ENCODE measurements around the gene NT5DC3.

The NT5DC3 gene

GRCh38 chr12:103785243-103786031 is 55.6 kb downstream of the NT5DC3 start:
- no peak for TF ChIP-seq CTCF (IDR thresholded peaks at IDR 0.05; ENCODE audit: insufficient read depth, low read length, missing control alignments)
- CTCF ChIA-PET: interaction anchor here (1.0 kb wide), 1 partner anchor 15 kb away, joined by 3 read pairs; no protein-coding TSS in a partner anchor
- POLR2A ChIA-PET: no interaction called here
- no peak overlapping the region for H3K4me3 ChIP-seq (ENCODE audit: low read depth, low read length)
- no peak for DNase-seq (ENCODE audit: low read depth, low spot score)

DNA sequence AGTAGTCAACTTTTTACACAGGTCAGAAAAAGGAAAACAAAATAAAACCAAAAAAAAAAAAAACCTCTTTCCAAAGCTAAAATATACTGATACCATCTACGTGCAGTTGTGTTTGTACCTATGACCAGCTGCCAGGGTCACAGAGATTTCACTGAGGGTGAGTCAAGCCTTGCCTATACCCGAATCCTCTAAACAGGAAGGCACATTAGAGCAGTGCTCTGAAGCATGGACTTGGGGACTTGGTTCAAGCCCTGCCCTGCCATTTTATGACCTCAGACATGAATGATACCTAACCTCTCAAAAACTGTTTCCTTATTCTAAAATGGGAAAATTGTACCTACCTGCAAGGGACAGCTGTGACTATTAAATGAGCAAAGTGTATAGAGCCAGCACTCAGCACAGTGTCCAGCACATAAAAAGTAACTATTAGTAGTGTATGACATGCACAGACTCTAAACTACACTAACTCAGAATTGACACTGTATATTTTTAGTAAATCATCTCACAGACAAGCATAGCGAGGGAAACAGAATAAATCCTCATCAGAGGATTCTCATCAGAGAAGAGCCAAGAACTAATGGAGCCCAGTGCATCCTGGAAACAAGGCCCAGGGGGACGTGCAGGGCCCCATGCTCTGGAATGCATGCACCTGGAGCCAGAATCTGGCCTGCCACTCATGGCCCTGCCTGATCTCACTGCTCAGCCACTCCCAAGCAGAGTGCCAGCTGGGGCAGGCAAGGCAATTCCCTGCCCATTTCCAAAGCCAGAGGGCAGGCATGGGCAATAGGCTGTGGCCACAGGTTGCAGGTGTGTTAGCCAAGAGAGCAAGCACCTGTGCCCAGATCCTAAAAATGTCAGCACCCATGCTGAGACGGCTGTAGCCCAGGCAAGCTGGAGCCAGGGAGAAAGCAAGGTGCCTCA is 57.0 kb downstream of the NT5DC3 start:
- no peak for TF ChIP-seq CTCF (IDR thresholded peaks at IDR 0.05; ENCODE audit: insufficient read depth, low read length, missing control alignments)
- ChIA-PET POLR2A (interaction anchor here (0.6 kb wide), 1 partner anchor 181 kb away, joined by 3 read pairs; no protein-coding TSS in a partner anchor), CTCF (interaction anchor here (1.0 to 1.4 kb wide), 3 partner anchors 10 to 19 kb away, joined by 3 to 4 read pairs (median 4); no protein-coding TSS in a partner anchor)
- H3K4me3 ChIP-seq (ENCODE audit: low read depth, low read length): no peak overlapping the region
- no peak for DNase-seq (ENCODE audit: low read depth, low spot score)

- no peak overlapping the region for H3K4me3 ChIP-seq (ENCODE audit: low read depth, low read length)
- ChIA-PET POLR2A (interaction anchor here (0.6 kb wide), 1 partner anchor 22 kb away, joined by 3 read pairs; no protein-coding TSS in a partner anchor), CTCF (interaction anchor here (0.8 to 3.7 kb wide), 4 partner anchors 9 to 88 kb away, joined by 3 to 25 read pairs (median 4); no protein-coding TSS in a partner anchor)
- no peak for DNase-seq (ENCODE audit: low read depth, low spot score)
- no peak for TF ChIP-seq CTCF (IDR thresholded peaks at IDR 0.05; ENCODE audit: insufficient read depth, low read length, missing control alignments)
These were observed 58.6 kb downstream of the NT5DC3 start for GRCh38 chr12:103782399-103782798.

- TF ChIP-seq CTCF (IDR thresholded peaks at IDR 0.05; ENCODE audit: insufficient read depth, low read length, missing control alignments): no peak
- CTCF ChIA-PET: interaction anchor here (1.4 to 3.7 kb wide), 2 partner anchors 10 to 90 kb away, joined by 4 to 25 read pairs; no protein-coding TSS in a partner anchor
- POLR2A ChIA-PET: no interaction called here
- DNase-seq (ENCODE audit: low read depth, low spot score): no peak
- H3K4me3 ChIP-seq (ENCODE audit: low read depth, low read length): no peak overlapping the region
These were observed 60.0 kb downstream of the NT5DC3 start for GRCh38 chr12:103780992-103781391.

GRCh38 chr12:103780093-103780440 is 61.0 kb downstream of the NT5DC3 start:
- no peak for DNase-seq (ENCODE audit: low read depth, low spot score)
- ChIA-PET CTCF (interaction anchor here (1.1 to 3.7 kb wide), 4 partner anchors 8 to 90 kb away, joined by 3 to 25 read pairs (median 4); no protein-coding TSS in a partner anchor), POLR2A (no interaction called here)
- no peak overlapping the region for H3K4me3 ChIP-seq (ENCODE audit: low read depth, low read length)
- TF ChIP-seq CTCF (IDR thresholded peaks at IDR 0.05; ENCODE audit: insufficient read depth, low read length, missing control alignments): no peak

All from AG04449 (cell line).